PC-3 (cell line): ENCODE measurements around the gene MRPS27. TPM values are rescaled to one million over a fixed set of nuclear protein-coding genes. Genes with fewer than 3 reads are reported as not detected.

Experiments
- ATAC-seq: fragments of 200-7000 bp; cut with Tn5 transposase; 2 replicates; pipeline ENCODE4 v1.9.1; 2020; ENCODE audit warnings: mild to moderate bottlenecking, moderate library complexity
- BruUV-seq: library from RNA; stranded (reverse); fragments of 400-500 nt; replicated peaks from 2 replicates; lab custom pipeline; 2021; lab: Mats Ljungman, UMichigan
- CTCF ChIA-PET: fragments of 300-600 bp; sonication (Branson Sonifier 250); formaldehyde crosslinking; loops from one replicate; lab custom pipeline; 2022; ENCODE audit warnings: antibody characterized with exemption; lab: Charles Lee
- POLR2A ChIA-PET: fragments of 300-600 bp; sonication (Branson Sonifier 250); formaldehyde crosslinking; loops from one replicate; lab custom pipeline; 2022; ENCODE audit warnings: antibody characterized with exemption; ENCODE audit not compliant: unreplicated experiment; lab: Charles Lee
- DNase-seq: peaks from one replicate; pipeline ENCODE4 v3.0.0-alpha.2; 2015
- H2AFZ ChIP-seq: fragments of 300-600 bp; sonication (generic); 2 replicates; pipeline ENCODE4 v1.6.0; 2016; ENCODE audit warnings: antibody characterized with exemption, low read length
- H3F3A ChIP-seq: fragments of 300-600 bp; sonication (generic); one replicate; pipeline ENCODE4 v1.6.0; 2017; ENCODE audit warnings: antibody characterized with exemption, low read length, control low read depth, mild to moderate bottlenecking; ENCODE audit not compliant: unreplicated experiment
- H3K27ac ChIP-seq: fragments of 300-600 bp; sonication (generic); 2 replicates; pipeline ENCODE4 v1.5.1; 2016; ENCODE audit warnings: mild to moderate bottlenecking, low read length
- H3K27me3 ChIP-seq: fragments of 300-600 bp; sonication (generic); 2 replicates; pipeline ENCODE4 v1.6.1; 2016; ENCODE audit warnings: low read length, mixed read lengths
- H3K36me3 ChIP-seq: fragments of 300-600 bp; sonication (generic); 2 replicates; pipeline ENCODE4 v1.6.1; 2016; ENCODE audit warnings: low read depth, mixed run types, low read length, mixed read lengths
- H3K4me1 ChIP-seq: fragments of 300-600 bp; sonication (generic); 2 replicates; pipeline ENCODE4 v1.5.1; 2016; ENCODE audit warnings: low read length; ENCODE audit not compliant: insufficient read depth
- H3K4me2 ChIP-seq: fragments of 300-600 bp; sonication (generic); 2 replicates; pipeline ENCODE4 v1.6.0; 2016; ENCODE audit warnings: low read length
- H3K4me3 ChIP-seq: fragments of 300-600 bp; sonication (generic); 2 replicates; pipeline ENCODE4 v1.5.1; 2016; ENCODE audit warnings: mild to moderate bottlenecking, low read length, mixed read lengths
- H3K79me2 ChIP-seq: fragments of 300-600 bp; sonication (generic); 2 replicates; pipeline ENCODE4 v1.6.1; 2017; ENCODE audit warnings: low read length, mixed read lengths
- H3K9ac ChIP-seq: fragments of 300-600 bp; sonication (generic); 2 replicates; pipeline ENCODE4 v1.6.0; 2016; ENCODE audit warnings: mild to moderate bottlenecking, low read length
- H3K9me2 ChIP-seq: fragments of 300-600 bp; sonication (generic); replicated peaks from 2 replicates; pipeline ENCODE4 v1.6.1; 2016; ENCODE audit warnings: mixed run types, low read length, mixed read lengths
- H3K9me3 ChIP-seq: fragments of 300-600 bp; sonication (generic); 2 replicates; pipeline ENCODE4 v1.6.1; 2016; ENCODE audit warnings: low read length, mixed read lengths
- H4K20me1 ChIP-seq: fragments of 300-600 bp; sonication (generic); 2 replicates; pipeline ENCODE4 v1.6.1; 2016; ENCODE audit warnings: low read length, mixed read lengths
- EZH2 ChIP-seq: fragments of 300-600 bp; sonication (generic); IDR thresholded peaks from one replicate; pipeline ENCODE4 v1.6.1; 2017; ENCODE audit warnings: antibody characterized with exemption, mild to moderate bottlenecking, low read length; ENCODE audit not compliant: unreplicated experiment
- EZH2phosphoT487 ChIP-seq: fragments of 300-600 bp; sonication (generic); IDR thresholded peaks from 2 replicates; pipeline ENCODE4 v1.6.1; 2018; ENCODE audit warnings: mild to moderate bottlenecking, antibody characterized with exemption, low read length, borderline replicate concordance
- intact Hi-C: fragments of 100-400 bp; cut with micrococcal nuclease; formaldehyde crosslinking; loops from 2 replicates; pipeline ENCODE4 v1.9.0; 2023
- total RNA-seq: library from RNA; depleted of rRNA; stranded (reverse); fragments of >200 nt; gene quantifications from 2 replicates; pipeline ENCODE4 v1.2.3, GENCODE V29; 2014
- TF ChIP-seq, protein P1 (sequence below): fragments of 300-600 bp; sonication (generic); conservative IDR thresholded peaks from 2 replicates; pipeline ENCODE4 v1.5.1; 2017; ENCODE audit warnings: antibody characterized with exemption, low read depth, mild to moderate bottlenecking, low read length

Gene MRPS27
- total RNA-seq, 1 experiment from 2014 or later: 59.0 TPM

DNA sequence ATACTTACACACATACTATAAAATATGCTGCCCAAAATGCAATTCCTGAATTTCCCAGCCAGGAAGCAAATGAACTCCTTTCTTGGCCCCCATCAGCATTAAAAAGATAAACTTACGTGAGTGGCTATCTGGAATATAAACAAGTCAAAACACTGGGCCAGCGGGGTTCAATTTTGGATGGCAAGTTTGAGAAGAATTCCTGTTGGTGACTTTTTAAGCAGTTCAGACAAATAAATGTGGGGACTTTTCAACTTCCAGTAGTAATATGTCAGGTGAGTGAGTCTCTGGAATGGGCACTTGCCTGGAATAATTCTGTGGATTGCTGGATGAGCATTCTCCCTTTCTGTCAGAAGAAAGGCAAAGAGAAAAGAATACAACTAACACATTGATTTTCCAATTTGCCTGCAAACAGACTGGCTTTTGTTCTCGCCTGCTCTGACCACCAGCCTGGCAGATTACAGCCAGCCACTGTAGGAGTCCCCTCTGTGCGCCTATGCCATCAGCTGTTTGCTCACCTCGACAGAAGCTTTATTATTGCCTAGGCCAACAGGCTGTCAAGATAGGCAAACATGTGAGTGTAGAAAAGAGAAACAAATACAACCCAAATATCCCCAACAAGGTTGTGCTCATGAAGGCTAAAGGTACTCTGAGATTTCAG lies 78.6 kb downstream of the MRPS27 start:
- TF ChIP-seq EZH2 (no peak), EZH2phosphoT487 (no peak)
- Histone ChIP-seq H3K27ac (no peak overlapping the region), H3K9me2 (no peaks in the 10 kb centered on the region), H3K27me3 (no peaks in the 10 kb centered on the region), H2AFZ (no peak overlapping the region), H4K20me1 (no peaks in the 10 kb centered on the region), H3K36me3 (0 out of 2 replicates have a peak, but pooled peaks cover 3% of the 10 kb centered on the region), H3K9ac (no peak overlapping the region), H3K4me3 (no peak overlapping the region), H3K4me1 (peaks cover 15% of the 10 kb centered on the region), H3K9me3 (no peaks in the 10 kb centered on the region), H3F3A (no peaks in the 10 kb centered on the region), H3K4me2 (no peak overlapping the region), H3K79me2 (peaks cover 22% of the 10 kb centered on the region)
- no peak for DNase-seq
- no peak for ATAC-seq
- intact Hi-C loops: loop anchor here (10.0 kb wide), 1 partner anchor 107 kb away; no protein-coding TSS in a partner anchor
- no TSS peak for BruUV-seq
- POLR2A ChIA-PET: no interaction called here
- CTCF ChIA-PET: no interaction called here

DNA sequence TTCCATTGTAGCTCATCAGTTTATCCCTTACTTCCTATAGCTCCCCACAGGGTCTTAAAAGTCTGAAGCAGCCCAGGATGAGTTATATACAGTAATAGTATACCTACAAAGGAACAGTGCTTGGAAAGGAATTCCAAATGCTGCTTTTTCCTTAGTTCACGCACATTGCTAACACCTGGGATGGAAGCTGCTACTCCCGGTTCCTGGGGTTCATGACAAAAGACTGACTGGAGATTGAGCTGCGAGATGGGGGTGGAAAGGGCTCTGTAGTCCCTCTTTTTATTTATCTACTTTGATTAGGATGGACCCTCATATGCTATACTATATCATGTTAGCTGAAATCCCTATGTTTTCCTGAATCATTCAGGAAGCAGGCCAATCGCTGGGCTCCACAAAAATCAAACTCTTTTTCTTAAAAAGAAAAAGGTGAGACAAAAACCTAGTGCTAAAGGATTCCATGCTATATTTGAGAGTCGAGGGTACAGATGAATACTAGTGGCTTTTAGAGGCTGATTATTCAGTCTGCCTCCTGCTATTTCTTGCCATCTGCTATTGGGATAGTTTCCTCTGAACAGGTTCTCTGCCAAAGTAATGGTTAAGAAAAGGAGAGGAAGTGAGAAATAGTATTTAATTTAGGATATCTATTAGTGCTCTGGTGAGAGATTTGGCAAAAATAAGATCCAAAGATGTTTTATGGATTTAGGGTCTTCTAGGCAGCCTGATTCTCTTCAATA lies 81.2 kb downstream of the MRPS27 start:
- no peak for DNase-seq
- no peak for TF ChIP-seq EZH2
- TF ChIP-seq, protein P1, sequence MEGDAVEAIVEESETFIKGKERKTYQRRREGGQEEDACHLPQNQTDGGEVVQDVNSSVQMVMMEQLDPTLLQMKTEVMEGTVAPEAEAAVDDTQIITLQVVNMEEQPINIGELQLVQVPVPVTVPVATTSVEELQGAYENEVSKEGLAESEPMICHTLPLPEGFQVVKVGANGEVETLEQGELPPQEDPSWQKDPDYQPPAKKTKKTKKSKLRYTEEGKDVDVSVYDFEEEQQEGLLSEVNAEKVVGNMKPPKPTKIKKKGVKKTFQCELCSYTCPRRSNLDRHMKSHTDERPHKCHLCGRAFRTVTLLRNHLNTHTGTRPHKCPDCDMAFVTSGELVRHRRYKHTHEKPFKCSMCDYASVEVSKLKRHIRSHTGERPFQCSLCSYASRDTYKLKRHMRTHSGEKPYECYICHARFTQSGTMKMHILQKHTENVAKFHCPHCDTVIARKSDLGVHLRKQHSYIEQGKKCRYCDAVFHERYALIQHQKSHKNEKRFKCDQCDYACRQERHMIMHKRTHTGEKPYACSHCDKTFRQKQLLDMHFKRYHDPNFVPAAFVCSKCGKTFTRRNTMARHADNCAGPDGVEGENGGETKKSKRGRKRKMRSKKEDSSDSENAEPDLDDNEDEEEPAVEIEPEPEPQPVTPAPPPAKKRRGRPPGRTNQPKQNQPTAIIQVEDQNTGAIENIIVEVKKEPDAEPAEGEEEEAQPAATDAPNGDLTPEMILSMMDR: no peak
- Histone ChIP-seq H2AFZ (no peak overlapping the region), H3K79me2 (0 out of 2 replicates have a peak, but pooled peaks cover 12% of the 10 kb centered on the region), H3K36me3 (0 out of 2 replicates have a peak, but pooled peaks cover 5% of the 10 kb centered on the region), H3K4me3 (no peak overlapping the region), H3K4me1 (peaks cover 17% of the 10 kb centered on the region), H3K27me3 (no peaks in the 10 kb centered on the region), H3K9me3 (no peaks in the 10 kb centered on the region), H3K4me2 (no peak overlapping the region), H3K27ac (no peak overlapping the region), H3K9ac (no peak overlapping the region), H3F3A (no peaks in the 10 kb centered on the region), H3K9me2 (no peaks in the 10 kb centered on the region), H4K20me1 (no peaks in the 10 kb centered on the region)
- CTCF ChIA-PET: no interaction called here
- no TSS peak for BruUV-seq
- intact Hi-C loops: no loop called here
- POLR2A ChIA-PET: no interaction called here
- no peak for ATAC-seq

DNA sequence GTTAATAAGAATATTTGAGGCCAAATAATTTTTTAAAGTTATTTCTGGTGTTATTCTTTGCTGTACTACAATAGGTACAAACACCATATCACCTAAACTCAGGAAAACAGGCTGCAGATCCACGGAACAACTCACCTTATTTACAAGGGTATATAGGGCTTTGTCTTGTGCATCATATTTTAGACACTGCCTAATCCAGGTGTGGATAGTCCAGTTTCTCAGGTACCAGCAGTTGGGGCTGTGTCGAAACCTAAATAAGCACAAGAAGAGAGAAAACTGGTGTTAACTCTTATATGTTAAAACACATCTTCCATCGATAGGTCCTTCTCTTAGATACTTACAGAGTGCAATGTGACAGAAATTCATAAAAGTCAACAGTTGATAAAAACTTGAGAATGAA lies 82.2 kb downstream of the MRPS27 start:
- no peaks in the 10 kb centered on the region for H3K9me2 ChIP-seq
- no peak overlapping the region for H3K27ac ChIP-seq
- no peaks in the 10 kb centered on the region for H4K20me1 ChIP-seq
- DNase-seq (no peak), ATAC-seq (no peak)
- no peak overlapping the region for H2AFZ ChIP-seq
- no peaks in the 10 kb centered on the region for H3F3A ChIP-seq
- H3K79me2 ChIP-seq: 0 out of 2 replicates have a peak, but pooled peaks cover 2% of the 10 kb centered on the region
- H3K4me2 ChIP-seq: no peak overlapping the region
- TF ChIP-seq EZH2phosphoT487 (no peak), EZH2 (no peak)
- TF ChIP-seq, protein P1: no peak
- peaks cover 18% of the 10 kb centered on the region for H3K4me1 ChIP-seq
- no TSS peak for BruUV-seq
- CTCF ChIA-PET: no interaction called here
- H3K4me3 ChIP-seq: no peak overlapping the region
- no peaks in the 10 kb centered on the region for H3K27me3 ChIP-seq
- intact Hi-C loops: no loop called here
- H3K9me3 ChIP-seq: no peaks in the 10 kb centered on the region
- 0 out of 2 replicates have a peak, but pooled peaks cover 5% of the 10 kb centered on the region for H3K36me3 ChIP-seq
- no peak overlapping the region for H3K9ac ChIP-seq
- POLR2A ChIA-PET: no interaction called here
